B cell (primary cell): ENCODE measurements around the gene INSR. TPM values are rescaled to one million over a fixed set of nuclear protein-coding genes. Genes with fewer than 3 reads are reported as not detected.

ENCODE experiments used
- ATAC-seq: fragments of 200-7000 bp; cut with Tn5 transposase; one replicate; pipeline ENCODE4 v1.10.0; 2021; ENCODE audit warnings: low read depth, mild to moderate bottlenecking, moderate number of reproducible peaks, moderate library complexity
- CTCF ChIA-PET: fragments of 350-600 bp; sonication (Branson Sonifier 250); formaldehyde crosslinking; loops from one replicate; lab custom pipeline; 2021; ENCODE audit warnings: antibody characterized with exemption, inconsistent platforms; lab: Charles Lee
- POLR2A ChIA-PET: fragments of 350-600 bp; sonication (Branson Sonifier 250); formaldehyde crosslinking; loops from one replicate; lab custom pipeline; 2021; ENCODE audit warnings: antibody characterized with exemption; lab: Charles Lee
- DNase-seq: peaks from one replicate; pipeline ENCODE4 v3.0.0; 2013
- H2AFZ ChIP-seq: 2 replicates; pipeline ENCODE4 v1.6.1; 2012; ENCODE audit warnings: mild to moderate bottlenecking, low read depth, low read length; ENCODE audit not compliant: insufficient read depth, poor library complexity, severe bottlenecking
- H3K27ac ChIP-seq, 2 donors: 1 replicate in 1 of 2; 2 replicates in 1 of 2; pipeline ENCODE4 v1.5.1; 2012 to 2013; ENCODE audit warnings: low read length in 2 of 2, mild to moderate bottlenecking in 2 of 2, moderate library complexity in 1 of 2
- H3K27me3 ChIP-seq, 4 experiments: fragments of 200-600 bp in 1 of 4; sonication (generic) in 1 of 4; replicated peaks in 1 of 4; 1 replicate in 2 of 4; 2 replicates in 2 of 4; pipeline versions ENCODE4 v1.6.1 to v1.7.0; 2013 to 2016; ENCODE audit warnings: low read length in 3 of 4, mild to moderate bottlenecking in 2 of 4, mixed read lengths in 1 of 4, moderate library complexity in 1 of 4; ENCODE audit not compliant: insufficient read depth in 4 of 4, control insufficient read depth in 3 of 4; ENCODE audit errors: control extremely low read depth in 1 of 4
- H3K36me3 ChIP-seq, 2 experiments: replicated peaks in 1 of 2; 1 replicate in 1 of 2; 2 replicates in 1 of 2; pipeline versions ENCODE4 v1.6.1 to v1.7.1; 2013; ENCODE audit warnings: low read length in 1 of 2; ENCODE audit not compliant: insufficient read depth in 2 of 2, control insufficient read depth in 1 of 2; ENCODE audit errors: control extremely low read depth in 1 of 2, extremely low read depth in 1 of 2
- H3K4me1 ChIP-seq, 2 donors: fragments of 200-600 bp in 1 of 2; sonication (generic) in 1 of 2; 1 replicate in 1 of 2; 2 replicates in 1 of 2; pipeline versions ENCODE4 v1.5.1 to v1.6.1; 2013 to 2017; ENCODE audit warnings: low read length in 2 of 2; ENCODE audit not compliant: control insufficient read depth in 2 of 2, insufficient read depth in 2 of 2
- H3K4me2 ChIP-seq: replicated peaks from 2 replicates; pipeline ENCODE3; 2012; ENCODE audit warnings: mild to moderate bottlenecking, low read depth, low read length; ENCODE audit not compliant: poor library complexity, severe bottlenecking
- H3K4me3 ChIP-seq, 5 experiments: fragments of 200-600 bp in 1 of 5; sonication (generic) in 1 of 5; 1 replicate in 3 of 5; 2 replicates in 2 of 5; pipeline versions ENCODE4 v1.5.1 to v1.7.0; 2011 to 2016; ENCODE audit warnings: low read length in 4 of 5, mild to moderate bottlenecking in 4 of 5, low read depth in 2 of 5, control low read depth in 1 of 5, moderate library complexity in 1 of 5; ENCODE audit not compliant: insufficient read depth in 1 of 5; ENCODE audit errors: control extremely low read depth in 1 of 5, extremely low read depth in 1 of 5
- H3K79me2 ChIP-seq: fragments of 200-600 bp; sonication (generic); one replicate; pipeline ENCODE4 v1.6.0; 2016; ENCODE audit warnings: low read length; ENCODE audit not compliant: control insufficient read depth, insufficient read depth
- H3K9ac ChIP-seq: fragments of 200-600 bp; sonication (generic); 2 replicates; pipeline ENCODE4 v1.6.1; 2017; ENCODE audit warnings: mild to moderate bottlenecking, low read length, moderate library complexity
- H3K9me3 ChIP-seq, 3 donors: one replicate each; pipeline versions ENCODE4 v1.6.1 to v1.7.1; 2013; ENCODE audit warnings: low read length in 2 of 3; ENCODE audit not compliant: control insufficient read depth in 2 of 3, insufficient read depth in 1 of 3; ENCODE audit errors: control extremely low read depth in 1 of 3
- H4K20me1 ChIP-seq: 2 replicates; pipeline ENCODE4 v1.6.0; 2012; ENCODE audit warnings: mild to moderate bottlenecking, low read length; ENCODE audit not compliant: insufficient read depth, control insufficient read depth, poor library complexity, severe bottlenecking
- H3K27ac Mint-ChIP-seq: one replicate; pipeline ENCODE4 v1.8.0; 2021; ENCODE audit warnings: mixed read lengths
- H3K27me3 Mint-ChIP-seq: one replicate; pipeline ENCODE4 v1.8.0; 2021; ENCODE audit warnings: mixed read lengths
- H3K4me1 Mint-ChIP-seq: one replicate; pipeline ENCODE4 v1.8.0; 2021; ENCODE audit warnings: mixed read lengths
- H3K4me3 Mint-ChIP-seq: one replicate; pipeline ENCODE4 v1.8.0; 2021; ENCODE audit warnings: mixed read lengths
- H3K9me3 Mint-ChIP-seq: one replicate; pipeline ENCODE4 v1.8.0; 2022; ENCODE audit warnings: mixed read lengths; ENCODE audit not compliant: insufficient read depth
- EZH2 ChIP-seq: IDR thresholded peaks from 2 replicates; pipeline ENCODE4 v1.6.1; 2012; ENCODE audit warnings: borderline replicate concordance, low read depth, mild to moderate bottlenecking, moderate library complexity, low read length; ENCODE audit not compliant: insufficient read depth, poor library complexity, severe bottlenecking
- WGBS: methylation state at CpG from one replicate; pipeline ENCODE4 v1.1.5; 2013; ENCODE audit warnings: missing lambda C conversion rate; ENCODE audit not compliant: insufficient coverage; 5-methylcytosine and 5-hydroxymethylcytosine counted together
- intact Hi-C: fragments of 100-400 bp; cut with micrococcal nuclease; formaldehyde crosslinking; loops from one replicate; pipeline ENCODE4 v1.10.0; 2022
- polyA plus RNA-seq: library from polyadenylated mRNA; depleted of rRNA; stranded (reverse); fragments of >200 nt; gene quantifications from 2 replicates; pipeline ENCODE4 v1.2.3, GENCODE V29; 2012
- total RNA-seq, 2 donors: library from RNA; stranded (reverse); fragments of 120-200 nt in 1 of 2; gene quantifications; 1 replicate in 1 of 2; 2 replicates in 1 of 2; pipeline versions ENCODE4 v1.2.3 to v1.2.4, GENCODE V29; 2013 to 2022
- TF ChIP-seq, protein P1 (sequence below): fragments of 200-600 bp; IDR thresholded peaks from one replicate; pipeline ENCODE4 v1.8.0; 2022; ENCODE audit warnings: antibody characterized with exemption, mild to moderate bottlenecking

Gene INSR
- total and polyA plus RNA-seq, 2 donors (not counting 1 experiment from before 2014, with no cell fraction given), result 1.4 to 6.3 TPM

DNA sequence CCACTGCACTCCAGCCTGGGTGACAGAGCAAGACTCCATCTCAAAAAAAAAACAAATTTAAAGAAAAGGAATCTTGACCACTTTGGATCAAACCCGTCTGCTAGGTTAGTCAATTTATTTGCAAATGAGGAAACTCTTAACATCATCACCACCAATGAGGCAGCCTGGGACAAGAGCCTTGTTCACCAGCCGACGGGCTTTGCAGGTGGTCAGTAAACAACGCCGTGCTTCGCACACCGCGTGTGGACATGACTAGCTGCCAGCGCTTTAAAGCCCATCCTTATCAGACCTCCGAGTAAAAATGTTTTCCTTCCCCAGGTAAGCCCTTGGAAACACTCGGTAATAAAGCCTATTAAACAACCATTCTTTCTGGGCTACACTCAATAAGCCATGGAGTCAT, 41.9 kb downstream of the INSR start:
- Histone ChIP-seq H3K27me3 (no peaks in the 10 kb centered on the region), H2AFZ (no peak overlapping the region), H3K4me2 (no peak overlapping the region), H4K20me1 (no peaks in the 10 kb centered on the region), H3K4me3 (no peak overlapping the region), H3K79me2 (no peaks in the 10 kb centered on the region), H3K36me3 (no peaks in the 10 kb centered on the region), H3K9ac (no peak overlapping the region), H3K9me3 (no peaks in the 10 kb centered on the region), H3K4me1 (peaks cover 0 to 2% of the 10 kb centered on the region in 2 donors), H3K27ac (no peak overlapping the region)
- POLR2A ChIA-PET, result no interaction called here
- no peaks in the 10 kb centered on the region for H3K9me3 Mint-ChIP-seq
- no peak for DNase-seq
- no peak overlapping the region for H3K27ac Mint-ChIP-seq
- no peak for ATAC-seq
- CTCF ChIA-PET, result no interaction called here
- TF ChIP-seq, protein P1, sequence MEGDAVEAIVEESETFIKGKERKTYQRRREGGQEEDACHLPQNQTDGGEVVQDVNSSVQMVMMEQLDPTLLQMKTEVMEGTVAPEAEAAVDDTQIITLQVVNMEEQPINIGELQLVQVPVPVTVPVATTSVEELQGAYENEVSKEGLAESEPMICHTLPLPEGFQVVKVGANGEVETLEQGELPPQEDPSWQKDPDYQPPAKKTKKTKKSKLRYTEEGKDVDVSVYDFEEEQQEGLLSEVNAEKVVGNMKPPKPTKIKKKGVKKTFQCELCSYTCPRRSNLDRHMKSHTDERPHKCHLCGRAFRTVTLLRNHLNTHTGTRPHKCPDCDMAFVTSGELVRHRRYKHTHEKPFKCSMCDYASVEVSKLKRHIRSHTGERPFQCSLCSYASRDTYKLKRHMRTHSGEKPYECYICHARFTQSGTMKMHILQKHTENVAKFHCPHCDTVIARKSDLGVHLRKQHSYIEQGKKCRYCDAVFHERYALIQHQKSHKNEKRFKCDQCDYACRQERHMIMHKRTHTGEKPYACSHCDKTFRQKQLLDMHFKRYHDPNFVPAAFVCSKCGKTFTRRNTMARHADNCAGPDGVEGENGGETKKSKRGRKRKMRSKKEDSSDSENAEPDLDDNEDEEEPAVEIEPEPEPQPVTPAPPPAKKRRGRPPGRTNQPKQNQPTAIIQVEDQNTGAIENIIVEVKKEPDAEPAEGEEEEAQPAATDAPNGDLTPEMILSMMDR, result no peak
- TF ChIP-seq EZH2, result no peak
- WGBS, result 99% methylated on average over 10 of the region's 11 CpGs
- intact Hi-C loops, result no loop called here
- H3K27me3 Mint-ChIP-seq, result peaks cover 4% of the 10 kb centered on the region
- H3K4me1 Mint-ChIP-seq, result peaks cover 2% of the 10 kb centered on the region
- H3K4me3 Mint-ChIP-seq, result no peak overlapping the region

DNA sequence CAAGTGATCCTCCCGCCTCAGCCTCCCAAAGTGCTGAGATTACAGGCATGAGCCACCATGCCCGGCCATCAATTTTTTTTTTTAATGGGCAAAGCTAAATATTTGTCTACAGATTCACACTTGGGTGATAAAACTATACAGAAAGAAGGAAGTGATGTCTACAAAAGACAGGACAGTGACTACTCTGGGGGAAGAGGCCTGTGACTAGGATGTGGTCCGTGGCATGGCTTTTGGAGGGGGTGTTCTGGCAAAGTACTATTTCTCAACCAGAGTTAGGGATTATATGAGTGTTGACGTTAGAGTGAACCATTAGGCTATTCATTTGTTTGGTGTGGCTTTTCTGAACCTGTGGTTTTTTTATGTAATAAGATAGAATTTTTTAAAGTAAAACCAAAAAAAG, 42.7 kb downstream of the INSR start:
- DNase-seq (no peak), ATAC-seq (no peak)
- Histone ChIP-seq H3K27me3 (no peaks in the 10 kb centered on the region), H3K9me3 (peaks cover 0 to 4% (median 0%) of the 10 kb centered on the region in 3 donors), H3K36me3 (no peaks in the 10 kb centered on the region), H4K20me1 (no peaks in the 10 kb centered on the region), H2AFZ (no peak overlapping the region), H3K4me1 (peaks cover 0 to 2% of the 10 kb centered on the region in 2 donors), H3K4me2 (no peak overlapping the region), H3K9ac (no peak overlapping the region), H3K4me3 (no peak overlapping the region), H3K27ac (no peak overlapping the region), H3K79me2 (no peaks in the 10 kb centered on the region)
- 72% methylated on average over 2 of the region's 4 CpGs for WGBS
- Mint-ChIP-seq H3K9me3 (peaks cover 2% of the 10 kb centered on the region), H3K4me1 (peaks cover 2% of the 10 kb centered on the region), H3K4me3 (no peak overlapping the region), H3K27me3 (peaks cover 4% of the 10 kb centered on the region), H3K27ac (no peak overlapping the region)
- intact Hi-C loops, result no loop called here
- ChIA-PET POLR2A (no interaction called here), CTCF (no interaction called here)
- TF ChIP-seq, protein P1, result no peak
- TF ChIP-seq EZH2, result no peak
